ENCODE results near the gene YPEL5.
A peak's percentile ranks its signal among the peaks of the same experiment; 100 is the strongest.

Gene YPEL5

GRCh38 chr2:30165617-30166016, 18.8 kb downstream of the YPEL5 start:
- no peak overlapping the region for H3K4me3 ChIP-seq (ENCODE audit: low read length)
- DNase-seq (ENCODE audit: low read depth): no peak
- TF ChIP-seq CTCF (conservative IDR thresholded peaks at IDR 0.05; ENCODE audit: low read length): no peak

- H3K4me3 ChIP-seq (ENCODE audit: low read length): no peak overlapping the region
- no peak for DNase-seq (ENCODE audit: low read depth)
- no peak for TF ChIP-seq CTCF (conservative IDR thresholded peaks at IDR 0.05; ENCODE audit: low read length)
Observed at GRCh38 chr2:30172627-30173026, 25.8 kb downstream of the YPEL5 start.

GRCh38 chr2:30177440-30177839, 30.6 kb downstream of the YPEL5 start:
- DNase-seq (ENCODE audit: low read depth): no peak
- TF ChIP-seq CTCF (conservative IDR thresholded peaks at IDR 0.05; ENCODE audit: low read length): no peak
- no peak overlapping the region for H3K4me3 ChIP-seq (ENCODE audit: low read length)

- no peak for TF ChIP-seq CTCF (conservative IDR thresholded peaks at IDR 0.05; ENCODE audit: low read length)
- DNase-seq (ENCODE audit: low read depth): peak; percentile 17
- no peak overlapping the region for H3K4me3 ChIP-seq (ENCODE audit: low read length)
Observed at GRCh38 chr2:30177956-30178355, 31.1 kb downstream of the YPEL5 start.

GRCh38 chr2:30178618-30179434, 32.0 kb downstream of the YPEL5 start:
- no peak overlapping the region for H3K4me3 ChIP-seq (ENCODE audit: low read length)
- peak; percentile 62 for DNase-seq (ENCODE audit: low read depth)
- no peak for TF ChIP-seq CTCF (conservative IDR thresholded peaks at IDR 0.05; ENCODE audit: low read length)

GRCh38 chr2:30179536-30179935, 32.7 kb downstream of the YPEL5 start:
- no peak overlapping the region for H3K4me3 ChIP-seq (ENCODE audit: low read length)
- no peak for TF ChIP-seq CTCF (conservative IDR thresholded peaks at IDR 0.05; ENCODE audit: low read length)
- DNase-seq (ENCODE audit: low read depth): no peak

- no peak for TF ChIP-seq CTCF (conservative IDR thresholded peaks at IDR 0.05; ENCODE audit: low read length)
- H3K4me3 ChIP-seq (ENCODE audit: low read length): no peak overlapping the region
- DNase-seq (ENCODE audit: low read depth): no peak
Observed at GRCh38 chr2:30180226-30180625, 33.4 kb downstream of the YPEL5 start.
